T-helper 1 cell treated with Interleukin-12 subunit alpha and Interleukin-12 subunit beta and Interleukin-4 antibody, amounts not matched to agents 30 ng/mL and 1 ng/mL, for 36 hours (primary cell): ENCODE measurements around the gene HYKK. TPM values are rescaled to one million over a fixed set of nuclear protein-coding genes. Genes with fewer than 3 reads are reported as not detected.
"Not testable (repeated sequence)": the region's sequence is repeated elsewhere in the genome, so short reads cannot be mapped to it uniquely, and the experiment has no call there.

Experiments used
- intact Hi-C: fragments of 100-400 bp; cut with micrococcal nuclease; formaldehyde crosslinking; loops from one replicate; pipeline ENCODE4 v1.15.1; 2024
- total RNA-seq: library from RNA; stranded (reverse); gene quantifications from 2 replicates; pipeline ENCODE4 v1.2.3, GENCODE V29; 2022

HYKK gene
- total RNA-seq, 1 donor from 2014 or later, result 3.8 TPM

DNA sequence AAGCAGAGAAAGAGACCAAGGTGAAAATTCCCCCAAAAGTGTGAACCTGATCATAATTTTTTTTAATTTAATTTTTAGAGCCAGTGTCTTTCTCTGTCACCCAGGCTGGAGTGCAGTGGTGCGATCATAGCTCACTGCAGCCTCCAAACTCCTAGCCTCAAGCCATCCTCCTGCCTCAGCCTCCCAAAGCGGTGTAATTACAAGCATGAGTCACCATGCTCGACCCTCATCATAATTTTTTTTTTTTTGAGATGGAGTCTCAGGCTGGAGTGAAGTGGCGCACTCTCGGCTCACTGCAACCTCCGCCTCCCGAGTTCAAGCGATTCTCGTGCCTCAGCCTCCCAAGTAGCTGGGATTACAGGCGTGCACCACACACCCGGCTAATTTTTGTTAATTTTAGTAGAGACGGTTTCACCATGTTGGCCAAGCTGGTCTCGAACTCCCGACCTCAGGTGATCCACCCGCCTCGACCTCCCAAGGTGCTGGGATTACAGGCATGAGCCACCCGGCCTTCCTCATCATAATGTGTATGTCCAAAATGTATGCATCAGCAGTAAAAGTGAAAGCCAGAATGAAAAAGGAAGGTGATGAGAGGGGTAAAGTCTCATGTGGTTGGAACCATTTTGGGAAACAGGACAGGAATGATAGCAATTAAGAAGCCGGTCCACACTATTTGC lies 32.2 kb downstream of the HYKK start:
- intact Hi-C loops, result loop anchor here (1.0 to 10.0 kb wide), 8 partner anchors 26 to 1613 kb away; partner anchors contain the start of genes CHRNA5, FAH, HYKK and IDH3A

- intact Hi-C loops, result loop anchor here (1.0 to 10.0 kb wide), 8 partner anchors 25 to 1612 kb away; partner anchors contain the start of genes CHRNA5, FAH, HYKK and IDH3A
Measured at GRCh38 chr15:78540141-78540870, 32.9 kb downstream of the HYKK start, which contains the start of gene PSMA4. TSS of gene PSMA4 (plus strand) at chr15:78540444. CDS start at chr15:78541928, 1,484 bp downstream.

- intact Hi-C loops, result loop anchor here (1.0 to 10.0 kb wide), 9 partner anchors 24 to 1612 kb away; partner anchors contain the start of genes CHRNA5, FAH, HYKK and IDH3A
Measured at GRCh38 chr15:78540871-78541743, 33.7 kb downstream of the HYKK start.

DNA sequence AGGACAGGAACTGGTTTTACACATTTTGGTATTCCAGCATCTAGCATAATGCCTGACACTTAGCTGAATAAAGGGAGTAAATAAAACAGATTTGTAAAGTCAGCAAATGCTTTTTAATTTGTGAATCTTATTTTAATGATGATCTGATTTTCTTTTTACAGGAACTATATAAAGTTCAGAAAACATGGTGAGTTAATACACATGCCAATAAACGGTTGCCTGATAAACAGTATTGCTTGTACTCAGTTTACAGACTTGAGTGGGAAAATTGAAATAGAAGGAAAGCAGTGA lies 34.3 kb downstream of the HYKK start:
- intact Hi-C loops, result loop anchor here (1.0 to 10.0 kb wide), 5 partner anchors 242 to 1611 kb away; partner anchors contain the start of genes FAH, IDH3A, MORF4L1 and SKIC8

- intact Hi-C loops, result loop anchor here (10.0 kb wide), 1 partner anchor 488 kb away; no protein-coding TSS in a partner anchor
Measured at GRCh38 chr15:78542647-78543046, 35.3 kb downstream of the HYKK start.

GRCh38 chr15:78550194-78550593 lies 42.8 kb downstream of the HYKK start:
- intact Hi-C loops, result no loop called here

DNA sequence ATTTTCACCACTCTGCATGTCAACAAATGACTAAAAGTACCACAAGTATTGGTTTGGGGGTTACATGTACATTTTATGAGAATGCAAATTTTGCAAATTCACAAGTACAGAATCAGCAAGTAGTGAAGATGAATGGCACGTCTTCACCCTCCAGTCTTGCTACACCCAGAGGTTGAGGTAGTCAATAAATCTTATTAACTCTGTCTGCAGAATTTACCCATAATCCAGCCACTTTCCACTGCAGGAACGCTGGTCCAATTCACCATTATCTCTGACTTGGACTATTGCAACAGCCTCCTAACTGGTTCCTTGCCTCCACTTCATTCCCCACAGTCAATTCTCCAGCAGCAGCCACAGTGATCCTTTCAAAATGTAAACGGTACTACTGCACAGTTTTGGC lies 43.4 kb downstream of the HYKK start:
- intact Hi-C loops, result no loop called here

GRCh38 chr15:78551902-78552301 lies 44.5 kb downstream of the HYKK start:
- intact Hi-C loops, result no loop called here

GRCh38 chr15:78552597-78552996 lies 45.2 kb downstream of the HYKK start:
- intact Hi-C loops, result no loop called here

DNA sequence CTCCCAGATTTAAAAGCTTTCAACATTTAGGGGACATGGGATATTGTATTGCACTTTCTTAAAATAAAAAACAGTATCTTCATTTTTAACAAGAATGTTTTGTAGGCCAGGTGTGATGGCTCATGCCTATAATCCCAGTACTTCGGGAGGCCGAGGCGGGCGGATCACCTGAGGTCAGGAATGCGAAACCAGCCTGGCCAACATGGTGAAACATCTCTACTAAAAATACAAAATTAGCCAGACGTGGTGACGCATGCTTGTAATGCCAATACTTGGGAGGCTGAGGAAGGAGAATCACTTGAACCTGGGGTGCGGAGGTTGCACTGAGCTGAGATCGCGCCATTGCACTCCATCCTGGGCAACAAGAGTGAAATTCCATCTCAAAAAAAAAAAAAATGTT lies 52.8 kb downstream of the HYKK start:
- intact Hi-C loops, result not testable (repeated sequence)

- intact Hi-C loops, result no loop called here
Measured at GRCh38 chr15:78561490-78561889, 54.1 kb downstream of the HYKK start.

- intact Hi-C loops, result no loop called here
Measured at GRCh38 chr15:78563092-78563491, 55.7 kb downstream of the HYKK start.

DNA sequence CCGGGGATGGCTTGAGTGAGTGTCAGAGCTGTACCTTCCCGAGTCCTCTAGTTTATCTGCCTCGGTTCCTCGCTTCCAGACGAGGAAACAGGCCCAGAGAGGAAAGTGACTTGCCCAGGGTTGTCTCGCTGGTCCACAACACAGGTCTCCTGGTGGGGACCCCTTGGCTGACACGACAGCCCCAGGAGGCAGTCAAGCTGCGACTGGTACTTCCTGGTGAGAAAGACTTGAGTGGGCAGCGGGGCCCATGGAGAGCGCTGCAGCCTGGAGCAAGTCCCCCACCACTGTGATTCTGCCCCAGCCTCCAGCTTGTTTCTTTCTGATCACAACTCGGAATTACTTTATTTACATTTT lies 57.3 kb downstream of the HYKK start:
- intact Hi-C loops, result loop anchor here (1.0 to 2.0 kb wide), 2 partner anchors 24 to 58 kb away; partner anchors contain the start of genes HYKK and PSMA4

GRCh38 chr15:78565097-78565950 lies 57.9 kb downstream of the HYKK start, which contains the start of gene CHRNA5:
TSS of gene CHRNA5 (plus strand) at chr15:78565520. CDS start at chr15:78565720, 200 bp downstream.
- intact Hi-C loops, result loop anchor here (1.0 to 2.0 kb wide), 2 partner anchors 25 to 59 kb away; partner anchors contain the start of genes HYKK and PSMA4

DNA sequence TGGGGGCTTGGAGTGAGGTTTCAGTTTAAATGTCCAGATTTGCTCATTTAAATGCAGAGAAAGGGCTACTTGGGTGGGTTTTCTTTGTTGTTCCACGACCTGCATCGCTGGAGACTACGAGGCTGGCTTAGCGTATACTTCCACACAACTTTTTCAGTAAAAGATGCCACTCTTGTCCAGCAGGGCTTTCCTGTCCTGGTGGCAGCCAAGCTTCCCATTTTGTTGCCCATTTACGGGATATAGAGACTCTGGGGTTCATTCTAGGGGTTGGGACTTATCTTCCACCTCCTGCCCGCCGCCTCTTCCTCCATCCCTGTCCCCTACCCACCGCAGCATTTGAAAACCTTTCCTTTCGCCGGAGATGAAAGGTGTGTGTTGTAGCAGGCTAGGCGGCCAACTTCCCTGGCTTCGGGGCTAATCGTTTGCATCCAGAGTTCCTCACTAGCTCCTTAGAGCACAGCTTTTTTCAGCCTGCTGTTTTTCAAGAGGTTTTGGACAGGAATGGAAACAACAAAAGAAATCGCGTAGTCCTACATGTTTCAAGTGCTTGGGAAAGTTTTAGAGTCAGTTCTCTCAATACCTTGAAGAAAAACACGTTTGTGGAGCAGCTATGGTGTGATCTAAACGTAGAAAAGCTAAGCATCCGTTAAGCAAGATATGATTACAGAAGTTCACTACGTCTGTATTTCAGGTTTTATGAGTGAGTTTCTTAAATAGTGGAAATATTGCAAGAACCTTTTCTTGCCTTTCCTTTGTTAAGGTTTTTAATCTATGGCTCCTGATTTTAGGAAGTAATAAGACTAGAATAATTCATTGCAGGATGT lies 58.8 kb downstream of the HYKK start:
- intact Hi-C loops, result loop anchor here (1.0 to 2.0 kb wide), 2 partner anchors 26 to 59 kb away; partner anchors contain the start of genes HYKK and PSMA4

GRCh38 chr15:78567531-78567930 lies 60.2 kb downstream of the HYKK start:
- intact Hi-C loops, result no loop called here

GRCh38 chr15:78570710-78571109 lies 63.3 kb downstream of the HYKK start:
- intact Hi-C loops, result no loop called here

DNA sequence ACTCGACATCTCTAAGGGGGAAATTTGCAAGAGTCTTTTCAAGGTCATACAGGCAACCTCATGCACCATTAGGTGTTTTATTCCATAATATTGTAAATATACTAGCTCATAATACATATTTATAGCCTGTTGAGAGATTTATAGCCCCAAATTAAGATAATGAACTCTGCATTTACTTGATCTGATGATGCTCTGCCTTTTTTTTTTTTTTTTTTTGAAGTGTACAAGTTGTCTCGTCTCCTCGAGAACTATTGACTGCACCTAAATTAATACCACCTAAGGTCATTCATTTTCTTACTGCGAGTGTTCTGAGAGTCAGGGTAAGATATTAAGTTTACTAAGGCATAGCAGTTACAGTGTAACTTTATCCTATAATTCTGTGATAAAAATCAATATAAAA lies 64.0 kb downstream of the HYKK start:
- intact Hi-C loops, result no loop called here

DNA sequence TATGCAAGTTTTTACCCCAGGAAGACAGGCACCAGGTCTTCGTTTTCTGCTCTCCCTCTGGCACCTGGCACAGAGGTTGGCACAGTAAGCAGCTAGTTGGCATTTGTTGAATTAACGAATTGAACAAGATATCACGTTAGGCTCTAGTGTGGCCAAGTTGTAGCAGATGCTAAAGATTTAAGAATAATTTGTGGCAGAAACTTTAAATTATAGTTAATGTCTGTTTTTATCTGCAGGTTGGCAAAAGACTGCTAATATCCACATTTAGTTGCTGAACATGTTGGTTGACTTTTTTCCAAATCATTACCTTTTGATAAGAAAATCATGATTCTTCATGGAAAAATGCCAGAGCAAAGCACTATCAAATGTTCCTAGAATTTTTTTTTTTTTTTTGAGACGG lies 66.0 kb downstream of the HYKK start:
- intact Hi-C loops, result no loop called here
